COLO668 (cell line): ENCODE results near the gene XRCC6.
"Not testable (repeated sequence)": the region's sequence is repeated elsewhere in the genome, so short reads cannot be mapped to it uniquely, and the experiment has no call there.

Source experiments
- DNase-seq: peaks from one replicate; lab custom pipeline; 2025; ENCODE audit not compliant: unreplicated experiment; lab: John Stamatoyannopoulos, UW

The XRCC6 gene

GRCh38 chr22:41648432-41648831 lies 27.3 kb downstream of the XRCC6 start:
- no peak for DNase-seq

DNA sequence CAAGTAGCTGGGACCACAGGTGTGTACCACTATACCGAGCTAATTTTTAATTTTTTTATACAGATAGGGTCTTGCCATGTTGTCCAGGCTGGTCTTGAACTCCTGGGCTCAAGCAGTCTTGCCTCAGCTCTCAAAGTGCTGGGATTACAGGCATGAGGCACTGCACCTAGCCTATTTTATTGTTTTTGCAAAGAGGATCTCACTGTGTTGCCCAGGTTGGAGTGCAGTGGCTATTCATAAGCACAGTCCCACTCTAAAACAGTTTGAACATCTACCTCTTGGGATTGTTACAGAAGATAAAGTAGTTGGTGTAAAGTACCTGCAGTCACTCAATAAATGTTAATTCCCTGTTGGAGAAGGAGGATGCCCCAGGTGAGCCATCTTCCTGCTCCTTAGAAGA lies 29.1 kb downstream of the XRCC6 start:
- DNase-seq, result no peak

DNA sequence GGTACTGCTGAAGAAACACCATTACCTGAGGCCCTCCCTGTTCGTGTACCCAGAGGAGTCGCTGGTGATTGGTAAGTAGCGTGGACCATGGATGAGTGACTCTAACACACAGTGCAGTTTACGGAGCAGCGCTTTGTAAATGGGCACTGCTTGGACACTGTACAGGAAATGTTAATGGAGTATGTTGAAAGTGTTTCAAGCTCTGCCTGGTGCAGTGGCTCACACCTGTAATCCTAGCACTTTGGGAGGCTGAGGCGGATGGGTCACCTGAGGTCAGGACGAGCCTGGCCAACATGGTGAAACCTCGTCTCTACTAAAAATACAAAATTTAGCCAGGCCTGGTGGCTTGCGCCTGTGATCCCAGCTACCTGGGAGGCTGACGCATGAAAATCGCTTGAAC lies 29.7 kb downstream of the XRCC6 start:
- DNase-seq, result no peak

GRCh38 chr22:41654322-41654721 lies 33.2 kb downstream of the XRCC6 start:
- DNase-seq, result no peak

DNA sequence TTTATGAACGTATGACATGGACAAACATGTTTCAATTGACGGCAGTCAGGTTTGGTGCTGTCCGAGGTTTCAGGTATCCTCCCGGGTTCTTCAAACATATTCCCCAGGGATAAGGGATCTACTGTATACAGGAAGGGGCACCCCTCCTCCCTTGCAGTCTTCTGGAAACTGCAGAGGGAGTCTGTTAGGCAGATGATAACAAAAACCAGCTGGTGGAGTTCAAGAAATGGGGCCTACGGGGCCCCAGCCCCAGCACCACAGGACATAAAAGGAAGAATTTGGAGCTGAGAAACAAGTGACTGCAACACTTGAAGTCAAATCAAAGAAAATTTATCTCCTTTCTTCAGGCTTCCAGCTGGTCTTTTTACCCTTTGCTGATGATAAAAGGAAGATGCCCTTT lies 35.5 kb downstream of the XRCC6 start:
- no peak for DNase-seq

DNA sequence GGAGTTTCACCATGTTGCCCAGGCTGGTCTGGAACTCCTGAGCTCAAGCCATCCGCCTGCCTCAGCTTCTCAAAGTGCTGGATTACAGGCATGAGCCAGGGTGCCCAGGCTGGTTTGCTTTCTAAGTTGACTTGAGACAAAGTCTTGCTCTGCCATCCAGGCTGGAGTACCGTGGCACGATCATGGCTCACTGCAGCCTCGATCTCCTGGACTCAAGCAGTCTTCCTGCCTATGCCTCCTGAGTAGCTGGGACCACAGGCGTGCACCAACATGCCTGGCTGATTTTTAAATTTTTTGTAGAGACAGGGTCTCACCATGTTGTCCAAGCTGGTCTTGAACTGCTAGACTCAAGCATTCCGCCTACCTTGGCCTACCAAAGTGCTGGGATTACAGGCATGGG lies 36.6 kb downstream of the XRCC6 start:
- DNase-seq, result no peak

DNA sequence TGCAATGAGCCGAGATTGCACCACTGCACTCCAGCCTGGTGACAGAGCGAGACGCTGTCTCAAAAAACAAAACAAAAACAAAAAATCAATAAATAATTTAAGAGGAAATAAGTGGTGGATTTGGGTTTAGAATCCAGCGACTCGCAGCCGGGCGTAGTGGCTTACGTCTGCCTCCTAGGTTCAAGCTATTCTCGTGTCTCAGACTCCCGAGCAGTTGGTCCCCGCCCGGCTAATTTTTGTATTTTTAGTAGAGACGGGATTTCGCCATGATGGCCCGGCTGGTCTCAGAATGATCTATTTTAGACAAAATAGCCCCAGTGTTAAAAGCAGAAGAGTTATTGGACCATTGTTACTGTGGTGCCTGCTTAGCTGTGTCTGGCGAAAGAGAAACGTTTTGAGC lies 37.8 kb downstream of the XRCC6 start:
- no peak for DNase-seq

DNA sequence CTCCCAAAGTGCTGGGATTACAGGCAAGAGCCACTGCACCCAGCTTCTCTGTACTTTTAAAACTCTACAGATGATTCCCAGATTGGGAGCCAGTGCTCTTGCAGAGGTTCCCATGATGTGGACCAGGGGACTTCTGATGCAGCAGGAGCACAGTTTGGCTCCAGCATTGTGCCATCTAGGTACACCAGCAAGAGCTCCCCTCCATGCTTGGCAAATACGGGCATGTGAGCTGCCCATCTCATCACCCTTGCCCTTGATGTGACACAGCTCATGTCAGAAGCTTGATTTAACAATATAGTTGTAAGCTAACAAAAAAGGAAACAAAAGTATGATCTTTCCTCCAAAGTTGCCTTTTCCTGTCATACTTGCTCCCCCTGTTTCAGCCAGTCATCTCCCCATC lies 38.8 kb downstream of the XRCC6 start:
- DNase-seq, result no peak

DNA sequence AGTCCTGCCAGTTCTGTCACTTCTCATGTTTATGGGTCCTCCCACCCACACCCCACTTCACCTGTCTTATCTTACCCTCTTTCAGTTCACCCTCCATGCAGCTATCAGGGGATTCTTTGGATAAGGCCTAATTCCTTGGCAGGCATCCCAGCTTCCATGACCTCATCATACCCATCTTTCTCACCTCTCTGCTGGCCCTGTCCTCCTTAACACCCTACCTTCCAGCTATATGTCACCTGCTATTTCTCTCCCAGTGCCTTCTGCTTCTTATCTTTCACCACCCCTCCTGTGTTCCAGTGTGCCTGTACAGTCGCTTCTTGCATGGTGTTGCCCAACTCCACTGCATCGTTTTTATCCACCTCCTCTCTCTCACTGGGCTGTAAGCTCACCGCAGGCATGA lies 39.3 kb downstream of the XRCC6 start:
- no peak for DNase-seq

DNA sequence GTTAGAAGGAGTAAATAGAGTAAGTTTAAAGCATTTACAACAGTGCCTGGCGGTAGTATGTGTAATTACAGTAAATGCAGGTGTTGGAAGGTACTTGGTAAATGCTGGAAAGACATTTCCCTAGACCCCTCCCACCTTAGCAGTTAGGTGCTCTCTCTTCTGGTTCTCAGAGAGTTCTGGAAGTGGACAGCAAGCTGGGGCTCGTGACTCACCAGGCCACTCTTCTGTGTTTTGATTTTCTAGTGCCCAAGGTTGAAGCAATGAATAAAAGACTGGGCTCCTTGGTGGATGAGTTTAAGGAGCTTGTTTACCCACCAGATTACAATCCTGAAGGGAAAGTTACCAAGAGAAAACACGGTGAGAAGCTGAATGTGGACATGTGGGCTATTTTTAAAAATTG lies 40.0 kb downstream of the XRCC6 start:
- no peak for DNase-seq

GRCh38 chr22:41661713-41662112 lies 40.6 kb downstream of the XRCC6 start:
- no peak for DNase-seq

DNA sequence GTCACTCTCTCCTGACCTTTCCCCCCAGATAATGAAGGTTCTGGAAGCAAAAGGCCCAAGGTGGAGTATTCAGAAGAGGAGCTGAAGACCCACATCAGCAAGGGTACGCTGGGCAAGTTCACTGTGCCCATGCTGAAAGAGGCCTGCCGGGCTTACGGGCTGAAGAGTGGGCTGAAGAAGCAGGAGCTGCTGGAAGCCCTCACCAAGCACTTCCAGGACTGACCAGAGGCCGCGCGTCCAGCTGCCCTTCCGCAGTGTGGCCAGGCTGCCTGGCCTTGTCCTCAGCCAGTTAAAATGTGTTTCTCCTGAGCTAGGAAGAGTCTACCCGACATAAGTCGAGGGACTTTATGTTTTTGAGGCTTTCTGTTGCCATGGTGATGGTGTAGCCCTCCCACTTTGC lies 42.5 kb downstream of the XRCC6 start:
- DNase-seq, result not testable (repeated sequence)

DNA sequence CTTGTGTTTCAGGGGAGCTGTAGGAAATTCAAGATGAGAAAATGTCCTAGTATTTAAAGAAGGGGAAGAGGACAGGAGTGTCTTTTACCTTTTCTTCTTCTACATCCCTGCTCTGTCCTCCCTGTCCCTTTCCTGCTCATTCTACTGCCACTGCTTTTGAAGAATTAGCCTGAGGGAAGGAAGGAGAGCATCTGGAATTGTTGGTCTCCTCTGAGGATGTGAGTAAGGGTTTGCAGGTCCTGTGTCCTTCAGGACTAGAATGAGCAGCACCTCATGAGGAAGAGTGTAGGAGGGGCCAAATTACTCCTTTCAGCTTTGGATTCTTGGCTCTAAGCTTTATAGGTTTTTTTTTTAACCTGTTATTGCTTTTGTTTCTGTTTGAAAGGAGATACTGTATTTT lies 43.4 kb downstream of the XRCC6 start:
- no peak for DNase-seq

GRCh38 chr22:41664951-41665350 lies 43.9 kb downstream of the XRCC6 start:
- no peak for DNase-seq

- no peak for DNase-seq
Measured at GRCh38 chr22:41668971-41669911, 48.1 kb downstream of the XRCC6 start.

GRCh38 chr22:41672096-41672495 lies 51.0 kb downstream of the XRCC6 start:
- DNase-seq, result not testable (repeated sequence)

- DNase-seq, result no peak
Measured at GRCh38 chr22:41672780-41673509, 51.9 kb downstream of the XRCC6 start.

DNA sequence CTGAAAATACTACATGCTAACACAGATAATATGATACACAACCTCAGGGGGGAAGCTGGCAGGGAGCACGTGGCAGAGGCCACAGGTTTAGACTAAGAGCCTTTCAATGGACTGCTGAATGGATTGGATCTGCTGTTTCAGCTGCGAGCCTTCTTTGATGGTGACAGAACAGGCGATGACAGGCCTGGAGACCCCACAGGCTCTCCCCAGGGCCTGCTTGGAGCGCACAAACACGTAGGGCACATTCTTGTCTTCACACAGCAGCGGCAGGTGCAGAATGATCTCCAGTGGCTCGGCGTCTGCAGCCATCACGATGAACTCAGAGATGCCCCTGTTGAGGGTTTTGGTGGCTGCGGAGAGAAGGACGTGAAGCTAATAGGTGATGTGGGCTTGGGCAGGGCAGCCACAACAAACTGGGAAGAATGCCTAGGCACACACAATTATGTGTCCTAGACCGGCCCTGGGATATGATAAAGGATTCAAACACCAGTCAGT lies 53.8 kb downstream of the XRCC6 start:
- DNase-seq, result no peak

- DNase-seq, result no peak
Measured at GRCh38 chr22:41676134-41676533, 55.0 kb downstream of the XRCC6 start.

GRCh38 chr22:41681616-41682015 lies 60.5 kb downstream of the XRCC6 start:
- DNase-seq, result no peak

GRCh38 chr22:41682033-41682807 lies 61.1 kb downstream of the XRCC6 start:
- DNase-seq, result no peak
